ENCODE measurements around the gene SLC4A2. TPM values are rescaled to one million over a fixed set of nuclear protein-coding genes. Genes with fewer than 3 reads are reported as not detected.

The SLC4A2 gene
- polyA plus RNA-seq, 2 of the 4 experiments (the other 2 are of a cell fraction) = 112 to 275 TPM

DNA sequence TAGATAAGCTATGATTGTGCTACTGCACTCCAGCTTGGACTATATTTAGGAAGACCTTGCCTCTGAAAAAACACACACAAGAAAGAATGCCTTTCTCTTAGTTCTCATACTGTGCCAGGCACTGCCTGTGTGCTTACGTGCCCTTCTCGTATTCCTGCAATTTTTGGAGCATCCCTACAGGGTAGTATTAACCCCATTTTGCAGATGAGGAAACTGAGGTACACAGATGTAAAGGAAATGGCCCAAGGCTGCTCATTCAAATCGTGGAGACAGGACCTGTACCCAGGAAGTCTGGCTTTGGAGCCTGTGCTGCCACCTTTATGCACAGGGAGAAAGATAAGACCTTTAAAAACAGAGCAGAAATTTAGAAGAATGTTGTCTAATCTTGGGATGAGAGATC is 43.6 kb downstream of the SLC4A2 start:
- Histone ChIP-seq H3K4me1 (no peaks in the 10 kb centered on the region), H3K27ac (no peak overlapping the region), H3K9me3 (no peaks in the 10 kb centered on the region), H3K4me3 (no peak overlapping the region), H3K4me2 (no peak overlapping the region)
- 86% methylated on average over 3 of the region's 3 CpGs for whole genome bisulfite sequencing (ENCODE audit: missing lambda C conversion rate)
- ChIA-PET POLR2A (no interaction called here), CTCF (interaction anchor here (0.9 to 14.7 kb wide), 6 partner anchors 8 to 117 kb away, joined by 4 to 412 read pairs (median 6); partner anchors contain the start of genes AGAP3, FASTK and TMUB1)
- TF ChIP-seq, protein P1, sequence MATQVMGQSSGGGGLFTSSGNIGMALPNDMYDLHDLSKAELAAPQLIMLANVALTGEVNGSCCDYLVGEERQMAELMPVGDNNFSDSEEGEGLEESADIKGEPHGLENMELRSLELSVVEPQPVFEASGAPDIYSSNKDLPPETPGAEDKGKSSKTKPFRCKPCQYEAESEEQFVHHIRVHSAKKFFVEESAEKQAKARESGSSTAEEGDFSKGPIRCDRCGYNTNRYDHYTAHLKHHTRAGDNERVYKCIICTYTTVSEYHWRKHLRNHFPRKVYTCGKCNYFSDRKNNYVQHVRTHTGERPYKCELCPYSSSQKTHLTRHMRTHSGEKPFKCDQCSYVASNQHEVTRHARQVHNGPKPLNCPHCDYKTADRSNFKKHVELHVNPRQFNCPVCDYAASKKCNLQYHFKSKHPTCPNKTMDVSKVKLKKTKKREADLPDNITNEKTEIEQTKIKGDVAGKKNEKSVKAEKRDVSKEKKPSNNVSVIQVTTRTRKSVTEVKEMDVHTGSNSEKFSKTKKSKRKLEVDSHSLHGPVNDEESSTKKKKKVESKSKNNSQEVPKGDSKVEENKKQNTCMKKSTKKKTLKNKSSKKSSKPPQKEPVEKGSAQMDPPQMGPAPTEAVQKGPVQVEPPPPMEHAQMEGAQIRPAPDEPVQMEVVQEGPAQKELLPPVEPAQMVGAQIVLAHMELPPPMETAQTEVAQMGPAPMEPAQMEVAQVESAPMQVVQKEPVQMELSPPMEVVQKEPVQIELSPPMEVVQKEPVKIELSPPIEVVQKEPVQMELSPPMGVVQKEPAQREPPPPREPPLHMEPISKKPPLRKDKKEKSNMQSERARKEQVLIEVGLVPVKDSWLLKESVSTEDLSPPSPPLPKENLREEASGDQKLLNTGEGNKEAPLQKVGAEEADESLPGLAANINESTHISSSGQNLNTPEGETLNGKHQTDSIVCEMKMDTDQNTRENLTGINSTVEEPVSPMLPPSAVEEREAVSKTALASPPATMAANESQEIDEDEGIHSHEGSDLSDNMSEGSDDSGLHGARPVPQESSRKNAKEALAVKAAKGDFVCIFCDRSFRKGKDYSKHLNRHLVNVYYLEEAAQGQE (IDR thresholded peaks at IDR 0.05) = no peak
- TF ChIP-seq MYC (IDR thresholded peaks at IDR 0.05; ENCODE audit: borderline replicate concordance, low read length) = no peak
- TF ChIP-seq PHF8 (IDR thresholded peaks at IDR 0.05; ENCODE audit: borderline replicate concordance, low read depth) = no peak
- no peak for TF ChIP-seq MAFK (IDR thresholded peaks at IDR 0.05; ENCODE audit: partially characterized antibody)
- TF ChIP-seq, protein P2, sequence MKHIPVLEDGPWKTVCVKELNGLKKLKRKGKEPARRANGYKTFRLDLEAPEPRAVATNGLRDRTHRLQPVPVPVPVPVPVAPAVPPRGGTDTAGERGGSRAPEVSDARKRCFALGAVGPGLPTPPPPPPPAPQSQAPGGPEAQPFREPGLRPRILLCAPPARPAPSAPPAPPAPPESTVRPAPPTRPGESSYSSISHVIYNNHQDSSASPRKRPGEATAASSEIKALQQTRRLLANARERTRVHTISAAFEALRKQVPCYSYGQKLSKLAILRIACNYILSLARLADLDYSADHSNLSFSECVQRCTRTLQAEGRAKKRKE (CRISPR knock-in tag; IDR thresholded peaks at IDR 0.05; ENCODE audit: low read depth) = no peak
- no peak for TF ChIP-seq EHMT2 (IDR thresholded peaks at IDR 0.05; ENCODE audit: low read depth)
- TF ChIP-seq CBX8 (IDR thresholded peaks at IDR 0.05) = no peak
- no peak for TF ChIP-seq HOXA7 (CRISPR knock-in tag; IDR thresholded peaks at IDR 0.05)
- no peak for TF ChIP-seq SREBF2 (IDR thresholded peaks at IDR 0.05)
- TF ChIP-seq, protein P3, sequence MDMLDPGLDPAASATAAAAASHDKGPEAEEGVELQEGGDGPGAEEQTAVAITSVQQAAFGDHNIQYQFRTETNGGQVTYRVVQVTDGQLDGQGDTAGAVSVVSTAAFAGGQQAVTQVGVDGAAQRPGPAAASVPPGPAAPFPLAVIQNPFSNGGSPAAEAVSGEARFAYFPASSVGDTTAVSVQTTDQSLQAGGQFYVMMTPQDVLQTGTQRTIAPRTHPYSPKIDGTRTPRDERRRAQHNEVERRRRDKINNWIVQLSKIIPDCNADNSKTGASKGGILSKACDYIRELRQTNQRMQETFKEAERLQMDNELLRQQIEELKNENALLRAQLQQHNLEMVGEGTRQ (IDR thresholded peaks at IDR 0.05) = no peak
- TF ChIP-seq HOXB13 (CRISPR knock-in tag; IDR thresholded peaks at IDR 0.05; ENCODE audit: low read depth) = no peak
- DNase-seq (ENCODE audit: low read depth in 1 of 2, low spot score in 1 of 2) = no peak
- ATAC-seq = no peak
- no peak for FAIRE-seq

DNA sequence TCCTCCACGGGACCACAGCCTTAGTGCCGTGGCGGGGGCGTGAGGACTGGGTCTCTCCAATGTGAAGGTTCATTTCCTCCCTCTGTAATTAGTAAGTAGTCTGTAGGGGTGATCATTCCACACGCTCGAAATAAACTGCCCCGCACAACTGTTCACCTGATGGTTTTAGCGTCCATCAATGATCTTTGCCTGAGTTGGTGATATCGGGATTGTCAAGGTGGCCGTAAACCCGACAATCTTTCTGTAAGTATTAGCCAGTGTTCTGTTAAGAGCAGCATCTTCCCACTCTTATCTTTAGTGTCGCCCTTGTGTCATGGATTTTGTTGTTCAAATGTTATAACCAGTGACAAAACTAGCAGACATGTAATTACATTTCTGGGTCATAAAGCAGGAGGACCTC is 44.6 kb downstream of the SLC4A2 start:
- no peak overlapping the region for H3K27ac ChIP-seq
- DNase-seq (ENCODE audit: low read depth in 1 of 2, low spot score in 1 of 2) (no peak), FAIRE-seq (no peak), ATAC-seq (no peak)
- no peak overlapping the region for H3K4me3 ChIP-seq
- WGBS (ENCODE audit: missing lambda C conversion rate) = 91% methylated on average over 12 of the region's 12 CpGs
- H3K4me1 ChIP-seq = no peaks in the 10 kb centered on the region; the same call in 2 of the 3 replicates
- ChIA-PET POLR2A (no interaction called here), CTCF (interaction anchor here (1.0 to 14.7 kb wide), 5 partner anchors 17 to 118 kb away, joined by 3 to 412 read pairs (median 4); partner anchors contain the start of genes AGAP3, FASTK and TMUB1)
- no peak for TF ChIP-seq HEYL (CRISPR knock-in tag; IDR thresholded peaks at IDR 0.05)
- no peak for TF ChIP-seq POLR2AphosphoS2 (conservative IDR thresholded peaks at IDR 0.05; ENCODE audit: low read length)
- no peak for TF ChIP-seq MAZ (IDR thresholded peaks at IDR 0.05; ENCODE audit: borderline replicate concordance, low read depth, low read length)
- TF ChIP-seq, protein P4, sequence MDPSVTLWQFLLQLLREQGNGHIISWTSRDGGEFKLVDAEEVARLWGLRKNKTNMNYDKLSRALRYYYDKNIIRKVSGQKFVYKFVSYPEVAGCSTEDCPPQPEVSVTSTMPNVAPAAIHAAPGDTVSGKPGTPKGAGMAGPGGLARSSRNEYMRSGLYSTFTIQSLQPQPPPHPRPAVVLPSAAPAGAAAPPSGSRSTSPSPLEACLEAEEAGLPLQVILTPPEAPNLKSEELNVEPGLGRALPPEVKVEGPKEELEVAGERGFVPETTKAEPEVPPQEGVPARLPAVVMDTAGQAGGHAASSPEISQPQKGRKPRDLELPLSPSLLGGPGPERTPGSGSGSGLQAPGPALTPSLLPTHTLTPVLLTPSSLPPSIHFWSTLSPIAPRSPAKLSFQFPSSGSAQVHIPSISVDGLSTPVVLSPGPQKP (IDR thresholded peaks at IDR 0.05; ENCODE audit: low read depth, low read length) = no peak
- TF ChIP-seq RNF2 (IDR thresholded peaks at IDR 0.05; ENCODE audit: borderline replicate concordance, low read depth) = no peak
- TF ChIP-seq KDM1A (IDR thresholded peaks at IDR 0.05; ENCODE audit: low read depth) = no peak
- TF ChIP-seq ZFP36 (IDR thresholded peaks at IDR 0.05; ENCODE audit: borderline replicate concordance, partially characterized antibody) = no peak
- no peak for TF ChIP-seq CHD2 (IDR thresholded peaks at IDR 0.05; ENCODE audit: low read length, partially characterized antibody)
- no peak for TF ChIP-seq RAD21 (conservative IDR thresholded peaks at IDR 0.05 in 1 of 2, IDR thresholded peaks at IDR 0.05 in 1 of 2)
- TF ChIP-seq, protein P1 (IDR thresholded peaks at IDR 0.05) = no peak
- TF ChIP-seq, protein P5, sequence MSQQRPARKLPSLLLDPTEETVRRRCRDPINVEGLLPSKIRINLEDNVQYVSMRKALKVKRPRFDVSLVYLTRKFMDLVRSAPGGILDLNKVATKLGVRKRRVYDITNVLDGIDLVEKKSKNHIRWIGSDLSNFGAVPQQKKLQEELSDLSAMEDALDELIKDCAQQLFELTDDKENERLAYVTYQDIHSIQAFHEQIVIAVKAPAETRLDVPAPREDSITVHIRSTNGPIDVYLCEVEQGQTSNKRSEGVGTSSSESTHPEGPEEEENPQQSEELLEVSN (IDR thresholded peaks at IDR 0.05; ENCODE audit: borderline replicate concordance, low read depth) = no peak
- TF ChIP-seq EHF (CRISPR knock-in tag; IDR thresholded peaks at IDR 0.05) = no peak
- TF ChIP-seq MYC (IDR thresholded peaks at IDR 0.05; ENCODE audit: borderline replicate concordance, low read length) = no peak
- TF ChIP-seq MAFK (IDR thresholded peaks at IDR 0.05; ENCODE audit: partially characterized antibody) = no peak
- H3K9me3 ChIP-seq = no peaks in the 10 kb centered on the region
- H3K4me2 ChIP-seq = no peak overlapping the region
